NOMO-1 treated with DMSO at 0.1 percent for 48 hours (cell line): ENCODE measurements around the gene DNAH11.
"Not testable (repeated sequence)": the region's sequence is repeated elsewhere in the genome, so short reads cannot be mapped to it uniquely, and the experiment has no call there.

Source experiments
- DNase-seq: peaks from one replicate; lab custom pipeline; 2025; ENCODE audit not compliant: unreplicated experiment; lab: John Stamatoyannopoulos, UW

Gene DNAH11

GRCh38 chr7:21767300-21767900, 224.6 kb downstream of the DNAH11 start:
- peak; percentile 37 for DNase-seq

GRCh38 chr7:21768279-21768678, 225.4 kb downstream of the DNAH11 start:
- DNase-seq: peak; percentile 6

- no peak for DNase-seq
Measured at GRCh38 chr7:21771266-21771665, 228.4 kb downstream of the DNAH11 start.

- DNase-seq: no peak
Measured at GRCh38 chr7:21771906-21772610, 229.2 kb downstream of the DNAH11 start.

- no peak for DNase-seq
Measured at GRCh38 chr7:21773326-21773725, 230.5 kb downstream of the DNAH11 start.

- DNase-seq: peak; percentile 81
Measured at GRCh38 chr7:21777921-21778320, 235.1 kb downstream of the DNAH11 start.

- DNase-seq: no peak
Measured at GRCh38 chr7:21778953-21779352, 236.1 kb downstream of the DNAH11 start.

GRCh38 chr7:21782996-21783395, 240.2 kb downstream of the DNAH11 start:
- no peak for DNase-seq

GRCh38 chr7:21784989-21785388, 242.2 kb downstream of the DNAH11 start:
- DNase-seq: no peak

GRCh38 chr7:21805791-21806190, 263.0 kb downstream of the DNAH11 start:
- DNase-seq: no peak

GRCh38 chr7:21806388-21806787, 263.5 kb downstream of the DNAH11 start:
- no peak for DNase-seq

GRCh38 chr7:21819048-21819447, 276.2 kb downstream of the DNAH11 start:
- no peak for DNase-seq

- DNase-seq: no peak
Measured at GRCh38 chr7:21828841-21829240, 286.0 kb downstream of the DNAH11 start.

- no peak for DNase-seq
Measured at GRCh38 chr7:21829731-21830130, 286.9 kb downstream of the DNAH11 start.

- DNase-seq: no peak
Measured at GRCh38 chr7:21844742-21845141, 301.9 kb downstream of the DNAH11 start.

GRCh38 chr7:21850531-21851285, 307.9 kb downstream of the DNAH11 start:
- DNase-seq: no peak

- no peak for DNase-seq
Measured at GRCh38 chr7:21851559-21851967, 308.7 kb downstream of the DNAH11 start.

- not testable (repeated sequence) for DNase-seq
Measured at GRCh38 chr7:21865631-21866204, 322.9 kb downstream of the DNAH11 start.

- no peak for DNase-seq
Measured at GRCh38 chr7:21866731-21867130, 323.9 kb downstream of the DNAH11 start.

- DNase-seq: no peak
Measured at GRCh38 chr7:21867226-21867625, 324.4 kb downstream of the DNAH11 start.

- no peak for DNase-seq
Measured at GRCh38 chr7:21867816-21868575, 325.2 kb downstream of the DNAH11 start.
